ENCODE results near the gene FABP6.

GRCh38 chr5:160260006-160260775, 30.9 kb downstream of the FABP6 start:
- TF ChIP-seq POLR2A (IDR thresholded peaks at IDR 0.05; ENCODE audit: low read length) (no peak), GATA1 (IDR thresholded peaks at IDR 0.05; ENCODE audit: low read depth, low read length) (no peak)
